ENCODE measurements around the gene OR12D2. TPM values are rescaled to one million over a fixed set of nuclear protein-coding genes. Genes with fewer than 3 reads are reported as not detected.
"Not testable (repeated sequence)": the region's sequence is repeated elsewhere in the genome, so short reads cannot be mapped to it uniquely, and the experiment has no call there.

Gene OR12D2
- total and polyA plus RNA-seq, 9 donors = 0.24 TPM; not detected in 8

DNA sequence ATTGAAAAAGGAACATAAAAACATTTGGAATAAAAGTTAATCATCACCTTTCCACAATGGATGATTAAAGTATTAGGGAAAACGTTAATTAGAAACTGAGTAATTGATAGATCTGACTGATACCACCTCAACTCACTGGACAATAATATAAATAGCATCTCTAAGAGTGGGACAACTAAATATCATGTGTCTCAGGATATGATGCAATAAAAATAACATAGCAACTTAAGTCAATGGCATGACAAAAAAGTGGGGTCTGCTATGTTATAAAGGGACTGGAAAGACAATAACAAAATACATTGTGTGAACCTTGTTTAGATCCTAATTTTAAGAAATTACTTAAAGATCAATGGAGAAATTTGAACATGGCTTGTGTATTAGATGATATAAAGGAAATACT lies 29.6 kb downstream of the OR12D2 start:
- Histone ChIP-seq H3K4me1 (ENCODE audit: insufficient read depth) (no peaks in the 10 kb centered on the region), H3K27ac (no peak overlapping the region), H3K36me3 (no peaks in the 10 kb centered on the region), H3K4me3 (no peak overlapping the region), H3K9me3 (no peaks in the 10 kb centered on the region), H3K27me3 (no peaks in the 10 kb centered on the region)
- 27 to 52% (median 38%) methylated on average over 1 of the region's 1 CpG for WGBS, 3 donors
- intact Hi-C loops (cut with DNase I) = no loop called here
- DNase-seq = no peak
- no peak for TF ChIP-seq POLR2A (IDR thresholded peaks at IDR 0.05)
- TF ChIP-seq, protein P1, sequence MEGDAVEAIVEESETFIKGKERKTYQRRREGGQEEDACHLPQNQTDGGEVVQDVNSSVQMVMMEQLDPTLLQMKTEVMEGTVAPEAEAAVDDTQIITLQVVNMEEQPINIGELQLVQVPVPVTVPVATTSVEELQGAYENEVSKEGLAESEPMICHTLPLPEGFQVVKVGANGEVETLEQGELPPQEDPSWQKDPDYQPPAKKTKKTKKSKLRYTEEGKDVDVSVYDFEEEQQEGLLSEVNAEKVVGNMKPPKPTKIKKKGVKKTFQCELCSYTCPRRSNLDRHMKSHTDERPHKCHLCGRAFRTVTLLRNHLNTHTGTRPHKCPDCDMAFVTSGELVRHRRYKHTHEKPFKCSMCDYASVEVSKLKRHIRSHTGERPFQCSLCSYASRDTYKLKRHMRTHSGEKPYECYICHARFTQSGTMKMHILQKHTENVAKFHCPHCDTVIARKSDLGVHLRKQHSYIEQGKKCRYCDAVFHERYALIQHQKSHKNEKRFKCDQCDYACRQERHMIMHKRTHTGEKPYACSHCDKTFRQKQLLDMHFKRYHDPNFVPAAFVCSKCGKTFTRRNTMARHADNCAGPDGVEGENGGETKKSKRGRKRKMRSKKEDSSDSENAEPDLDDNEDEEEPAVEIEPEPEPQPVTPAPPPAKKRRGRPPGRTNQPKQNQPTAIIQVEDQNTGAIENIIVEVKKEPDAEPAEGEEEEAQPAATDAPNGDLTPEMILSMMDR (IDR thresholded peaks at IDR 0.05) = no peak
- no peak for TF ChIP-seq EP300 (IDR thresholded peaks at IDR 0.05)

DNA sequence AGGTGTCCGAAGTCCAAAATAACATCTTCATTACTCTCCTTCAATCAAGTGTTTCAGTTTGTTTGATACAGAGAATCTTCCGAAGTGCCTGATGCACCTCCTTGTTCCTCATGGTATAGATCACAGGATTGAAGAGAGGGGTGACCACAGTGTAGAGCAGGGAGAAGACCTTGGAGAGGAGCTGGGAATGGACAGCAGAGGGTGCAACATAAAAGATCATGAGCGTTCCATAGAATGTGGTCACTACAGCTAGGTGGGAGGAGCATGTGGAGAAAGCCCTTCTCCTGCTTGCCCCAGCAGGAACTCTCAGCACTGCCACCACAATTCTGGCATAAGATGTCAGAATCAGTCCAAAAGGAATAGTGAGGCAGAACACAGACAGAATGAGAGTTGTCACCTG lies 31.2 kb downstream of the OR12D2 start:
- intact Hi-C loops (cut with DNase I) = no loop called here
- Histone ChIP-seq H3K4me3 (no peak overlapping the region), H3K36me3 (no peaks in the 10 kb centered on the region), H3K27ac (no peak overlapping the region), H3K27me3 (no peaks in the 10 kb centered on the region), H3K9me3 (no peaks in the 10 kb centered on the region), H3K4me1 (ENCODE audit: insufficient read depth) (no peaks in the 10 kb centered on the region)
- DNase-seq = no peak
- 74 to 83% (median 82%) methylated on average over 3 of the region's 3 CpGs for WGBS, 3 donors
- no peak for TF ChIP-seq POLR2A (IDR thresholded peaks at IDR 0.05)
- TF ChIP-seq EP300 (IDR thresholded peaks at IDR 0.05) = no peak
- TF ChIP-seq, protein P1 (IDR thresholded peaks at IDR 0.05) = no peak

DNA sequence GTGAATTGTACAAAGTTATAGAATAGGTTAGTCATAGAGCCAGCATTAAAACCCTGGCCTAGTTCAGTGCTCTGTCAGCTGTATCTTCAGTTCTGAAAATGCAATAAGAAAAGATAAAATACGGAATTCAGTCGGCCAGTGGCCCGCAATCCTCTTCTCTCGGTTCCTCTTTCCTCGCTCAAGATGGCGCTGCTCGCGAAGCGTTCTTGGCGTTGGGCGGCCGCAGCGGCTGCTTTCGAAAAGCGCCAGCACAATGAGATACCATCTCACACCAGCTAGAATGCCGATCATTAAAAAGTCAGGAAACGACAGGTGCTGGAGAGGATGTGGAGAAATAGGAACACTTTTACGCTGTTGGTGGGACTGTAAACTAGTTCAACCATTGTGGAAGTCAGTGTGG lies 41.3 kb downstream of the OR12D2 start:
- intact Hi-C loops (cut with DNase I); DNase-seq; H3K4me1 ChIP-seq (ENCODE audit: insufficient read depth); H3K27ac ChIP-seq; H3K27me3 ChIP-seq; H3K36me3 ChIP-seq; H3K4me3 ChIP-seq; H3K9me3 ChIP-seq: not testable (repeated sequence)
- WGBS, 3 donors = 69 to 77% (median 73%) methylated on average over 18 of the region's 18 CpGs

DNA sequence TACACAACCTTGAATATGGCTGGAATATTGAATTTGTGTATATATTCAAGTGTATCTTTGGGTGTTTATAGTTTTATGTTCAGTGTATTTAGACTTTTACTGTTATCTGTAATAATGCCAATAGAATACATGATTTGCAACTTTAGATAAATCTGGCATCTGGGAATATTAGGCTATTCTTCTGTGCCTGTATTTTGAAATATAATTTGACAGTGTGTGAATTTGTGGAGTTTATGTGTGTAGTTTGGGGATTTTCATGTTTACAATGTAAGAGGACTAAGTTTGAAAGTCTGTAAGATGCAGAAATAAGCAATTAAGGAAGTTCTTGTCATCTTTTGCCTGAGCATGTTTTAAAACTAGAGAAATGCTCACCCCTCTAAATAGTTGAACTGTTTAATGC lies 43.6 kb downstream of the OR12D2 start, which contains the start of gene OR10C1:
Gene OR10C1, plus strand, starts transcription at position 301 of the 400 bp plus-strand sequence. CDS start 710 bp downstream, outside the sequence.
- no peaks in the 10 kb centered on the region for H3K9me3 ChIP-seq
- no peak within 1 kb of the TSS for H3K4me3 ChIP-seq
- no peak within 1 kb of the TSS for H3K27ac ChIP-seq
- no peaks in the 10 kb centered on the region for H3K36me3 ChIP-seq
- intact Hi-C loops (cut with DNase I) = no loop called here
- no peaks in the 10 kb centered on the region for H3K4me1 ChIP-seq (ENCODE audit: insufficient read depth)
- DNase-seq = no peak
- no peaks in the 10 kb centered on the region for H3K27me3 ChIP-seq
- TF ChIP-seq, protein P1 (IDR thresholded peaks at IDR 0.05) = no peak
- TF ChIP-seq POLR2A (IDR thresholded peaks at IDR 0.05) = no peak

DNA sequence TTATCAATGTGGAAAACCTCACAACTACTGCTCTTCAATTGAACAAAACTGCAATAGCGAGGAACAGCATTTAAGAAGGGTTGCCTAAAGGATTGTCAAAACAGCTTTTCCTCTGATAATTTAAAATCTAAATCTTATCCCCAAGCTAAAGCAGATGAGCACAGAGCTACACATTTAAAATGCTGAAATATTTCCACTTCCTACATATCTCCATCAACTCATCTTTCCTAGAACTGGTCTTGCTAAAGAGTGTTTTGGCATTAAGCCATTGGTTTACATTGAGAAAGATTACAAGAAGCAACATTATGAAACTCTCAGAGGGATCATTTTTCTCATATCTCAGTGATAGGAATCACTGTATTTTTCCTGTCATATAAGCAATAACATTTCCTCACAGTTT lies 47.3 kb downstream of the OR12D2 start:
- TF ChIP-seq POLR2A (IDR thresholded peaks at IDR 0.05) (no peak), EP300 (IDR thresholded peaks at IDR 0.05) (no peak)
- TF ChIP-seq, protein P1 (IDR thresholded peaks at IDR 0.05) = no peak
- no peaks in the 10 kb centered on the region for H3K36me3 ChIP-seq
- intact Hi-C loops (cut with DNase I) = no loop called here
- H3K27ac ChIP-seq = no peak overlapping the region
- WGBS, 3 donors = 77 to 92% (median 91%) methylated on average over 1 of the region's 1 CpG
- H3K4me1 ChIP-seq (ENCODE audit: insufficient read depth) = no peaks in the 10 kb centered on the region
- no peak for DNase-seq
- no peak overlapping the region for H3K4me3 ChIP-seq
- no peaks in the 10 kb centered on the region for H3K9me3 ChIP-seq
- H3K27me3 ChIP-seq = no peaks in the 10 kb centered on the region

DNA sequence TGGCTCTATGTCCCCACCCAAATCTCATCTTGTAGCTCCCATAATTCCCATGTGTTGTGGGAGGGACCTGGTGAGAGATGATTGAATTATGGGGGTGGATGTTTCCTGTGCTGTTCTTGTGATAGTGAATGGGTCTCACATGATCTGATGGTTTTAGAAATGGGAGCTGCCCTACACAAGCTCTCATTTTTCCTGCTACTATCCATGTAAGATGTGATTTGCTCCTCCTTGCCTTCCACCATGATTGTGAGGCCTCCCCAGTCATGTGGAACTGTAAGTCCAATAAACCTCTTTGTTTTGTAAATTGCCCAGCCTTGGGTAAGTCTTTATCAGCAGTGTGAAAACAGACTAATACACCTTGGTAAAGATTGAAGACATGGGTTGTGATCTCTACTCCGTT lies 48.6 kb downstream of the OR12D2 start:
- H3K27me3 ChIP-seq; intact Hi-C loops (cut with DNase I): not testable (repeated sequence)

More for the DNA sequence above, 48.6 kb downstream of the OR12D2 start:
- H3K4me3 ChIP-seq; H3K9me3 ChIP-seq; H3K27ac ChIP-seq; DNase-seq; H3K36me3 ChIP-seq; H3K4me1 ChIP-seq (ENCODE audit: insufficient read depth): not testable (repeated sequence)
- 51 to 85% (median 83%) methylated on average over 1 of the region's 1 CpG for WGBS, 3 donors

Measured in ovary (tissue), 9 donors.